H1 (cell line): ENCODE measurements around the gene HOGA1. TPM values are rescaled to one million over a fixed set of nuclear protein-coding genes. Genes with fewer than 3 reads are reported as not detected.

Experiments used
- CHD1 ChIP-seq: IDR thresholded peaks from 2 replicates; pipeline ENCODE4 v1.6.1; 2012; ENCODE audit warnings: low read depth, low read length, improper control_type of control experiment
- JUN ChIP-seq: IDR thresholded peaks from 2 replicates; pipeline ENCODE4 v1.6.1; 2011; ENCODE audit warnings: low read depth, mild to moderate bottlenecking, improper control_type of control experiment, low read length
- TBP ChIP-seq: IDR thresholded peaks from 2 replicates; pipeline ENCODE4 v1.6.1; 2011; ENCODE audit warnings: low read depth, low read length, improper control_type of control experiment
- polyA plus RNA-seq, 7 experiments: library from polyadenylated mRNA; depleted of rRNA in 3 of 7; stranded (reverse) in 5 of 7; unstranded in 2 of 7; fragments of >200 nt in 5 of 7; fragments of 200-250 nt in 2 of 7; gene quantifications; 1 replicate in 5 of 7; 2 replicates in 1 of 7; 4 replicates in 1 of 7; pipeline versions ENCODE4 v1.2.1 to v1.2.3, GENCODE V29; 2011 to 2013; ENCODE audit warnings: missing spikeins in 2 of 7, mixed read lengths in 2 of 7
- total RNA-seq: library from RNA; stranded (reverse); fragmentation: NEBNext Ultra II Directional; extraction: Animal tissue kit (Norgen Biotek cat#: 25700); gene quantifications from 2 replicates; pipeline ENCODE4 v1.2.1, GENCODE V29; 2021

Gene HOGA1
- total and polyA plus RNA-seq, 2 of the 8 experiments (the other 6 are each of a cell fraction or from before 2014, with no cell fraction given): 0.28 to 1.00 TPM

- no peak for TF ChIP-seq TBP
- TF ChIP-seq JUN: no peak
- no peak for TF ChIP-seq CHD1
Measured at GRCh38 chr10:97570789-97571471, 13.3 kb upstream of the HOGA1 start (continued).
